ENCODE data around the gene CHID1.

GRCh38 chr11:883527-883926 lies 27.1 kb downstream of the CHID1 start:
- no peak for TF ChIP-seq CTCF (IDR thresholded peaks at IDR 0.05)
- no peak for TF ChIP-seq POLR2A (IDR thresholded peaks at IDR 0.05)
- no peak for TF ChIP-seq POLR2AphosphoS5 (IDR thresholded peaks at IDR 0.05)
- no peak for TF ChIP-seq EP300 (IDR thresholded peaks at IDR 0.05)

Data from stomach (tissue), 4 donors.